Left hindlimb (tissue), 1 donor: Measurements from ENCODE around the gene NPIPB4.
"Not testable (repeated sequence)": the region's sequence is repeated elsewhere in the genome, so short reads cannot be mapped to it uniquely, and the experiment has no call there.

Source experiments
- DNase-seq: peaks from one replicate; pipeline ENCODE4 v3.0.0-alpha.2; 2018

The NPIPB4 gene

GRCh38 chr16:21857656-21858055 is at the start of gene NPIPB4:
Gene NPIPB4, minus strand, starts transcription at chr16:21857756. Its CDS starts 378 bp downstream, at chr16:21857378.
- DNase-seq = not testable (repeated sequence)

- not testable (repeated sequence) for DNase-seq
These were observed 41.4 kb upstream of the NPIPB4 start for GRCh38 chr16:21898998-21899397.

DNA sequence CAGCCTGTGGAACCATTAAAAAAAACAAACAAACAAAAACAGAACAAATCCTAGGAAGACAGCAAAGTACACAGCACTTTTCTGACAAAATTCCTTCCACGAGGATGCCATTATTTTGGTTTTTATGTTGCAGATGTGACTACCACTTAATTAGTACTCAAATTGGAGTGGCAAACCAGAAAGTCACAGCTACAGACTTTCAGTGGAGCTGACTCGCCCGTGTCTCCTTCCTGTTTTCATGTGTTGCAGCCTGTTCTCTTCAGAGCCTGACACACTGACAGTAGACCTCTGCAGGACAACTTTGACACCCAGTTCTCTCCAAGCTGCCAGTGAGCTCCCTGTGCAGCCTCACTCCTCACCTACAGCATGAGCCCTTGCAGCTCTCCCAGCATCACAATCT is 24.4 kb upstream of the NPIPB4 start:
- DNase-seq = not testable (repeated sequence)

DNA sequence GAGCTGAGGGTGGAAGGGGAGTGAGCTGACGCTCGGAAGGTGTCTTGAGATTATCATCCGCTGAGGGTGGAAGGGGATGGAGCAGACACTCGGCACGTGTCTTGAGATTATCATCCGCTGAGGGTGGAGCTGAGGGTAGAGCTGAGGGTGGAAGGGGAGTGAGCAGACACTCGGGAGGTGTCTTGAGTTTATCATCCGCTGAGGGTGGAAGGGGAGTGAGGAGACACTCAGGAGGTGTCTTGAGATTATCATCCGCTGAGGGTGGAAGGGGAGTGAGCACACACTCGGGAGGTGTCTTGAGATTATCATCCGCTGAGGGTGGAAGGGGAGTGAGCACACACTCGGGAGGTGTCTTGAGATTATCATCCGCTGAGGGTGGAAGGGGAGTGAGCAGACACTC is 20.4 kb downstream of the NPIPB4 start:
- DNase-seq = not testable (repeated sequence)

- not testable (repeated sequence) for DNase-seq
These were observed 21.2 kb downstream of the NPIPB4 start for GRCh38 chr16:21836334-21836733.

DNA sequence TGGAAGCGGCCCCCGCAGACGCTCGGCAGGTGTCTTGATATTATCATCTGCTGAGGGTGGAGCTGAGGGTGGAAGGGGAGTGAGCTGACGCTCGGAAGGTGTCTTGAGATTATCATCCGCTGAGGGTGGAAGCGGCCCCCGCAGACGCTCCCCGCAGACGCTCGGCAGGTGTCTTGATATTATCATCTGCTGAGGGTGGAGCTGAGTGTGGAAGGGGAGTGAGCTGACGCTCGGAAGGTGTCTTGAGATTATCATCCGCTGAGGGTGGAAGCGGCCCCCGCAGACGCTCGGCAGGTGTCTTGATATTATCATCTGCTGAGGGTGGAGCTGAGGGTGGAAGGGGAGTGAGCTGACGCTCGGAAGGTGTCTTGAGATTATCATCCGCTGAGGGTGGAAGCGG is 21.8 kb downstream of the NPIPB4 start:
- DNase-seq = not testable (repeated sequence)

GRCh38 chr16:21834211-21834610 is 23.3 kb downstream of the NPIPB4 start:
- not testable (repeated sequence) for DNase-seq

DNA sequence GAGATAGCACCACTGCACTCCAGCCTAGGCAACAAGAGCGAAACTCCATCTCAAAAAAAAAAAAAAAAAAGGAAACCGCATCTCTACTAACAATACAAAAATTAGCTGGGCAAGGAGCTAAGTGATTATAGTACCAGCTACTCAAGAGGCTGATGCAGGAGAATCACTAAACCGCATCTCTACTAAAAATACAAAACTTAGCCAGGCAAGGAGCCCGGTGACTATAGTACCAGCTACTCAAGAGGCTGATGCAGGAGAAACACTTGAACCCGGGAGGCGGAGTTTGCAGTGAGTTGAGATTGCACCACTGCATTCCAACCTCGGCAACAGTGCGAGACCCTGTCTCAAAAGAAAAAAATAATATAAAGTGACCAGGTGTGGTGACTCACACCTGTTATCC is 27.6 kb downstream of the NPIPB4 start:
- not testable (repeated sequence) for DNase-seq

- not testable (repeated sequence) for DNase-seq
These were observed 31.4 kb downstream of the NPIPB4 start for GRCh38 chr16:21826067-21826706.

GRCh38 chr16:21825526-21825925 is 32.0 kb downstream of the NPIPB4 start:
- not testable (repeated sequence) for DNase-seq

- DNase-seq = not testable (repeated sequence)
These were observed 34.3 kb downstream of the NPIPB4 start for GRCh38 chr16:21823258-21823657.

DNA sequence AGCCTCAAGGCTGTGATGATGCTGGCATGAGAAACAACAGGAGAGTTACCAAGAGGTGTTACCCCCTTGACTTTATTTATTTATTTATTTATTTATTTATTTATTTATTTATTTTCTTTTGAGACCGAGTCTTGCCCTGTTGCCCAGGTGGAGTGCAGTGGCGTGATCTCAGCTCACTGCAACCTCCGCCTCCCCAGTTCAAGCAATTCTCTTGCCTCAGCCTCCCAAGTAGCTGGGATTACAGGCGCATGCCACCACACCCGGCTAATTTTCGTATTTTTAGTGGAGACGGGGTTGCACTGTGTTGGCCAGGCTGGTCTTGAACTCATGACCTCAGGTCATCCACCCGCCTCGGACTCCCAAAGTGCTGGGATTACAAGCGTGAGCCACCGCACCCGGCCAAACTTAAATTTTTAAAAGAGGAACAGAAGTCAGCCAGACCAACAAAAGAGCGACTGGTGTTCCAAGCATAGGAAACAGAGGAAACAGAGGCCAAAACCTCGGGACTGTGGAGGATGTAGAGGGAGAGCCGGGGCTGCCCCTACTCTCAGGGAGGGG is 36.6 kb downstream of the NPIPB4 start:
- not testable (repeated sequence) for DNase-seq

DNA sequence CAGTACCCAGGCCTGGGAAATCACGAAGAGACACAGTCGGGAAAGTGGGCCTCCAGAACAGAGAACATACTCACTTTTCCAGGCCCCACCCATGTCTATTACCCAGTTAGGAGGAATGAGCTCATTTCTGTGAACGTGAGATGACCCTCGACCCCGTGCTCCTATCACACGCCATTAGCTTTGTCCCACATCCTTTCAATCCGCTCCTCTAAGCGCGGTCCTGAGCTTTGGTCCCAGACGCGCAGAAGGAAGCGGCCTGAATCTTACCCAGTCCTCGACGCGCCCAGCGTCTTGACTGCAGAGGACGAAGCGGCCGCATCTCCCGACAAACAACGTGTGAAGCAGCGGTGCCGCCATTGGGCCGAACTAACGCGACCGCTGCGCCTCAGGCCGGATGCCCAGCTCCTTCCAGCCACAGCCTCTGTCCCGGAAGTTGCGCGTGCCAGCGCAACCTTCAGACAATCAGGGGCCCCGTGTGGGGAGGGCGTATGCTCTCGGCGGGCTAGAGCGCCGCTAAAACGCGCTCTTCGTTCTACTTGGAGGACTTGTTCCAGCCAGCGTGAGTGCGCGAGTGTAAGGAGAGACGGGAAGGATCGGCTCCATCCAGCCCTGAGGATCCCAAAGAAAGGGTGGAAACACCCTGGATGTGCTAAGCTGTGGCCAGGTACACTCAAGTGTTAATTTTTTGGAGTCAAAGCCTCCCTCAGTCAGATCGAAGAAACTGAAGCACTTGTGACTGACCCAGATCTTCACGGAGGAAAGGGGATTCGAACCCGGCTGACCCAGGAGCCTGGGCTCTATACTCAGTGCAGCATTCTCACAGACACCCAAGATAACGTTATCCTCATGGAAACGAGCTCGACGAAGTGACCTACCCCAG is 37.3 kb downstream of the NPIPB4 start:
- peak; percentile 87 for DNase-seq

GRCh38 chr16:21819617-21820016 is 37.9 kb downstream of the NPIPB4 start:
- not testable (repeated sequence) for DNase-seq

- not testable (repeated sequence) for DNase-seq
These were observed 40.5 kb downstream of the NPIPB4 start for GRCh38 chr16:21817012-21817411.

- DNase-seq = not testable (repeated sequence)
These were observed 41.9 kb downstream of the NPIPB4 start for GRCh38 chr16:21815694-21816093.

- DNase-seq = not testable (repeated sequence)
These were observed 55.2 kb downstream of the NPIPB4 start for GRCh38 chr16:21802375-21802663.

DNA sequence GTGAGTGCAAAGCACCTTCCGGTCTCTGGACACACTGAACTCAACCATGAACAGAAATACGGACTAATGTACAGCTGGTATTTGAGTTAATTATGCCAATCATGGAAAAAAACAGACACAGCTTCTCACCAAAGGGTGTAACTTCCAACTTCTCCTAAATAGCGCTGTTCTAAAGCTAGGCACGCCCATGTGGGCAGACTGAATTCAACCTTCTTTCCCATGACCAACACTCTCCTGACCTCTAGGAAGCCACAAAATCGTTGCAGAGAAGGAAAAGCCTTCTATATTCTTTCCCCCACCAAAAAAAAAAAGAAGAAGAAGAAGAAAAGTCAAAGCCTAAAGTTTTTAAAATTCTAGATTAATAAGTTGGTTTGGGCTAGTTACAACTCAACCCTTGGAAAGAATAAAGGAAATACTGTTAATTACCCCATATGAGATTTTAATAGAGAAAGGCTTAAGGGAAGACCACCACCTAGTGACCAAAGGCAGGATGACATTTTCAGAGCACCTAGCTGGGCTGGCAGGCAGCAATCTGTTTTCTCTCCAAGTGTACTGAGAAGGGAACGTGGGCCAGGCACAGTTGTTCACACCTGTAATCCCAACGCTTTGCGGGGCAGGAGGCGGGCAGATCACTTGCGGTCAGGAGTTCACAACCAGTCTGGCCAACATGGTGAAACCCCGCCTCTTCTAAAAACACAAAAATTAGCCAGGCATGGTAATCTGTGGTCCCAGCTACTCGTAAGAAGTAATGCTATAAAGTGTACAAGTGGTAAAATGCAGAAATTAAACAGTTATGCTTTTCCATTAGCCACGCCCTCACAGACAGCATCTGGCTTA is 55.8 kb downstream of the NPIPB4 start:
- DNase-seq = not testable (repeated sequence)

DNA sequence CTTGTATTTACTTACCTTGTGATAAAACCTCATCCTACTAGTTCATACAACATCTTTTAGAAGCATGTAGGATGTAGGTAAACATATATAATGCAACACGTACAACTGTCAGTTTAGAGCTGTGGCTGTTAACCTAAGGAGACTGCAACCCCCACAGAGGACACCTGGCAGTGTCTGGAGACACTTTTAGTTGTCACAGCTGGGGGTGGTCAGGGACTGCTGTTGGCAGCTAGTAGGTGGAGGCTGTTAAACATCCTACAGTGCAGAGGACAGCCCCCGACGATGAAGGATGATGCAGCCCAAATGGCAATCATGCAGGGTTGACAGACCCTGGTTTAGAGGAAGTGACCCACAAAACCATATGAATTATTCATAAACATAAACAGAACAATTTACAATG is 59.0 kb downstream of the NPIPB4 start:
- not testable (repeated sequence) for DNase-seq

DNA sequence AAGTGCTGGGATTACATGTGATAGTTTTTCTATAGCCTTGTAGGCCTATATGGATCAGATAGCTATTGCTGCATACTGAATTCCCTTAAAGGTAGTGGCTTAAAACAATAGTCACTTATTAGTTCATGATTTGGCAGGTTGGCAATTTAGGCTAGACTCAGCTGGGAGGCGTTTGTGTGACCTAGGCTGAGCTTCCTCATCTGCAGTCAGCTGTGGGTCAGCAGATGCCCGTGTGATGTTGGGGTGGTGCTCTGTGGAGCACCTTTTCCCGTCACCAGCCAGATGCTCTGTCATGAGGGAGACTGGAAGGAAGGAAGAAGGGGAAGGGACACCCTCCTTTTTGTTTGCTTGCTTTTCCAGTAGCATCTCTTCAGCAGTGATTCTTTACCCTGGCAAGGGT is 64.2 kb downstream of the NPIPB4 start:
- DNase-seq = not testable (repeated sequence)

- DNase-seq = not testable (repeated sequence)
These were observed 67.0 kb downstream of the NPIPB4 start for GRCh38 chr16:21790506-21790905.
